Measurements from ENCODE around the gene SAMD4A.

DNA sequence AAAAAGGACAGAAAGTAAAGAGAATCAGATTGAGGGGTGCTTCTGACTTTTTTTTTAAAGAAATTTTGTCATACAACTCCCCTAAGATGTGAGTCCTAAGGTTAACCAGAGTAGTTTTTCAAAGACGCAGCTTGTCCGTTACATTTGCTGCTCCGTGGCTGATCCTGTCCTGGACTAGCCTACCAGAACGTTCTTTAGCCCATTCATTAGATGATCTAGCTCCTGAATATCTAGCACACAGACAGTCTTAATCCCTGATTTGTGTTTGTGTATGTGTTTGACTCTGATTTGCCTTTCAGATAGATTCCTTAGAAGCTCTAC lies 60.3 kb downstream of the SAMD4A start:
- TF ChIP-seq, protein P1, sequence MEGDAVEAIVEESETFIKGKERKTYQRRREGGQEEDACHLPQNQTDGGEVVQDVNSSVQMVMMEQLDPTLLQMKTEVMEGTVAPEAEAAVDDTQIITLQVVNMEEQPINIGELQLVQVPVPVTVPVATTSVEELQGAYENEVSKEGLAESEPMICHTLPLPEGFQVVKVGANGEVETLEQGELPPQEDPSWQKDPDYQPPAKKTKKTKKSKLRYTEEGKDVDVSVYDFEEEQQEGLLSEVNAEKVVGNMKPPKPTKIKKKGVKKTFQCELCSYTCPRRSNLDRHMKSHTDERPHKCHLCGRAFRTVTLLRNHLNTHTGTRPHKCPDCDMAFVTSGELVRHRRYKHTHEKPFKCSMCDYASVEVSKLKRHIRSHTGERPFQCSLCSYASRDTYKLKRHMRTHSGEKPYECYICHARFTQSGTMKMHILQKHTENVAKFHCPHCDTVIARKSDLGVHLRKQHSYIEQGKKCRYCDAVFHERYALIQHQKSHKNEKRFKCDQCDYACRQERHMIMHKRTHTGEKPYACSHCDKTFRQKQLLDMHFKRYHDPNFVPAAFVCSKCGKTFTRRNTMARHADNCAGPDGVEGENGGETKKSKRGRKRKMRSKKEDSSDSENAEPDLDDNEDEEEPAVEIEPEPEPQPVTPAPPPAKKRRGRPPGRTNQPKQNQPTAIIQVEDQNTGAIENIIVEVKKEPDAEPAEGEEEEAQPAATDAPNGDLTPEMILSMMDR (IDR thresholded peaks at IDR 0.05; ENCODE audit: insufficient read depth, low read length, poor library complexity, severe bottlenecking), result no peak
- TF ChIP-seq EZH2phosphoT487 (conservative IDR thresholded peaks at IDR 0.05; ENCODE audit: low read length), result no peak

Data from SU-DHL-6 (cell line).